ENCODE results near the gene RBMS1.

DNA sequence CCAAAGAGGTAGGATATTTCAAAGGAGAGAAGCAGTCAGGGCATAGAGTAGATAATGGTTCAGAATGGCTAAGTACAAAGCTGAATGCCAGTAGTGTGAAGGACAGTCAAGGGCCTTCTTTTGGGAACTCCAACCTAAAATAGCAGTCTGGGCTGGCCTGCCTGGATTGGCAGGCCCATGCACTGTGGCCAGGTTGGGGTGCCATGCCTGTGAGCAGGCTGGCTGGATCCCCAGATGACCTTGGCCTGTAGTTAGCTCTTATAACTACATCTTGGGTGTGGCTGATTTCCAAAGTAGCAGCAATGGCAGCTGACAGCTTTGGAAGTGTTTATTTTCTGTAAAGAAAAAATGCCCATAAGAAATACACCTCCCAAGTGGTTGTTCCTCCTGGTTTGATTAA is 242.0 kb downstream of the RBMS1 start:
- TF ChIP-seq FOSB (CRISPR knock-in tag; IDR thresholded peaks at IDR 0.05) (no peak), NR3C1 (IDR thresholded peaks at IDR 0.05) (no peak), POLR2A (IDR thresholded peaks at IDR 0.05; ENCODE audit: low read length) (no peak), TP53 (CRISPR knock-in tag; IDR thresholded peaks at IDR 0.05) (no peak), SMC3 (IDR thresholded peaks at IDR 0.05) (no peak), JUN (IDR thresholded peaks at IDR 0.05) (no peak), KDM5A (IDR thresholded peaks at IDR 0.05) (no peak), RAD21 (conservative IDR thresholded peaks at IDR 0.05 in 1 of 2, IDR thresholded peaks at IDR 0.05 in 1 of 2) (no peak), ESRRA (IDR thresholded peaks at IDR 0.05; ENCODE audit: borderline replicate concordance, low read length) (no peak)
- TF ChIP-seq, protein P1, sequence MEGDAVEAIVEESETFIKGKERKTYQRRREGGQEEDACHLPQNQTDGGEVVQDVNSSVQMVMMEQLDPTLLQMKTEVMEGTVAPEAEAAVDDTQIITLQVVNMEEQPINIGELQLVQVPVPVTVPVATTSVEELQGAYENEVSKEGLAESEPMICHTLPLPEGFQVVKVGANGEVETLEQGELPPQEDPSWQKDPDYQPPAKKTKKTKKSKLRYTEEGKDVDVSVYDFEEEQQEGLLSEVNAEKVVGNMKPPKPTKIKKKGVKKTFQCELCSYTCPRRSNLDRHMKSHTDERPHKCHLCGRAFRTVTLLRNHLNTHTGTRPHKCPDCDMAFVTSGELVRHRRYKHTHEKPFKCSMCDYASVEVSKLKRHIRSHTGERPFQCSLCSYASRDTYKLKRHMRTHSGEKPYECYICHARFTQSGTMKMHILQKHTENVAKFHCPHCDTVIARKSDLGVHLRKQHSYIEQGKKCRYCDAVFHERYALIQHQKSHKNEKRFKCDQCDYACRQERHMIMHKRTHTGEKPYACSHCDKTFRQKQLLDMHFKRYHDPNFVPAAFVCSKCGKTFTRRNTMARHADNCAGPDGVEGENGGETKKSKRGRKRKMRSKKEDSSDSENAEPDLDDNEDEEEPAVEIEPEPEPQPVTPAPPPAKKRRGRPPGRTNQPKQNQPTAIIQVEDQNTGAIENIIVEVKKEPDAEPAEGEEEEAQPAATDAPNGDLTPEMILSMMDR (IDR thresholded peaks at IDR 0.05): no peak
- TF ChIP-seq, protein P2, sequence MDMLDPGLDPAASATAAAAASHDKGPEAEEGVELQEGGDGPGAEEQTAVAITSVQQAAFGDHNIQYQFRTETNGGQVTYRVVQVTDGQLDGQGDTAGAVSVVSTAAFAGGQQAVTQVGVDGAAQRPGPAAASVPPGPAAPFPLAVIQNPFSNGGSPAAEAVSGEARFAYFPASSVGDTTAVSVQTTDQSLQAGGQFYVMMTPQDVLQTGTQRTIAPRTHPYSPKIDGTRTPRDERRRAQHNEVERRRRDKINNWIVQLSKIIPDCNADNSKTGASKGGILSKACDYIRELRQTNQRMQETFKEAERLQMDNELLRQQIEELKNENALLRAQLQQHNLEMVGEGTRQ (IDR thresholded peaks at IDR 0.05): no peak
- TF ChIP-seq, protein P3, sequence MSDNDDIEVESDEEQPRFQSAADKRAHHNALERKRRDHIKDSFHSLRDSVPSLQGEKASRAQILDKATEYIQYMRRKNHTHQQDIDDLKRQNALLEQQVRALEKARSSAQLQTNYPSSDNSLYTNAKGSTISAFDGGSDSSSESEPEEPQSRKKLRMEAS (IDR thresholded peaks at IDR 0.05): no peak
- TF ChIP-seq, protein P4, sequence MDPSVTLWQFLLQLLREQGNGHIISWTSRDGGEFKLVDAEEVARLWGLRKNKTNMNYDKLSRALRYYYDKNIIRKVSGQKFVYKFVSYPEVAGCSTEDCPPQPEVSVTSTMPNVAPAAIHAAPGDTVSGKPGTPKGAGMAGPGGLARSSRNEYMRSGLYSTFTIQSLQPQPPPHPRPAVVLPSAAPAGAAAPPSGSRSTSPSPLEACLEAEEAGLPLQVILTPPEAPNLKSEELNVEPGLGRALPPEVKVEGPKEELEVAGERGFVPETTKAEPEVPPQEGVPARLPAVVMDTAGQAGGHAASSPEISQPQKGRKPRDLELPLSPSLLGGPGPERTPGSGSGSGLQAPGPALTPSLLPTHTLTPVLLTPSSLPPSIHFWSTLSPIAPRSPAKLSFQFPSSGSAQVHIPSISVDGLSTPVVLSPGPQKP (IDR thresholded peaks at IDR 0.05; ENCODE audit: low read depth, low read length): no peak
